Endothelial cell of umbilical vein (primary cell): ENCODE results near the gene OSBPL1A. TPM values are rescaled to one million over a fixed set of nuclear protein-coding genes. Genes with fewer than 3 reads are reported as not detected.

ENCODE experiments used
- BruUV-seq: library from RNA; stranded (reverse); fragments of 400-500 nt; replicated peaks from 2 replicates; lab custom pipeline; 2021; lab: Mats Ljungman, UMichigan
- CTCF ChIA-PET: fragments of 300-600, 350-600 bp; sonication (Branson Sonifier 250); formaldehyde crosslinking; loops from one replicate; lab custom pipeline; 2021; ENCODE audit warnings: antibody characterized with exemption, inconsistent platforms; lab: Charles Lee
- POLR2A ChIA-PET: fragments of 300-600, 350-600 bp; sonication (Branson Sonifier 250); formaldehyde crosslinking; loops from one replicate; lab custom pipeline; 2021; ENCODE audit warnings: antibody characterized with exemption, inconsistent platforms; lab: Charles Lee
- DNase-seq: peaks from one replicate; pipeline ENCODE4 v3.0.0-alpha.2; 2011; ENCODE audit warnings: low read depth, low spot score
- FAIRE-seq: peaks from 2 replicates; lab custom pipeline; 2011; peaks lifted over from hg19 to GRCh38; lab: Jason Lieb, UNC
- H2AFZ ChIP-seq: 2 replicates; pipeline ENCODE4 v1.6.0; 2012; ENCODE audit warnings: low read depth, low read length, control low read depth, inconsistent platforms
- H3K27ac ChIP-seq: 2 replicates; pipeline ENCODE4 v1.5.1; 2011; ENCODE audit warnings: low read depth, mild to moderate bottlenecking, control low read depth, low read length, moderate library complexity; ENCODE audit not compliant: insufficient read depth
- H3K27me3 ChIP-seq, 2 experiments: 2 replicates each; pipeline versions ENCODE4 v1.6.0 to v1.6.1; 2011; ENCODE audit warnings: low read length in 2 of 2, mixed read lengths in 1 of 2; ENCODE audit not compliant: control insufficient read depth in 2 of 2, insufficient read depth in 2 of 2
- H3K36me3 ChIP-seq, 2 experiments: 2 replicates in 1 of 2; 3 replicates in 1 of 2; pipeline ENCODE4 v1.5.1; 2011; ENCODE audit warnings: low read length in 2 of 2, mild to moderate bottlenecking in 1 of 2, moderate library complexity in 1 of 2; ENCODE audit not compliant: control insufficient read depth in 2 of 2, insufficient read depth in 2 of 2; ENCODE audit errors: extremely low read depth in 1 of 2
- H3K4me1 ChIP-seq: 3 replicates; pipeline ENCODE4 v1.5.1; 2011; ENCODE audit warnings: mild to moderate bottlenecking, low read length; ENCODE audit not compliant: control insufficient read depth, insufficient read depth; ENCODE audit errors: extremely low read depth
- H3K4me2 ChIP-seq: 2 replicates; pipeline ENCODE4 v1.6.1; 2011; ENCODE audit warnings: low read length, control low read depth, mixed read lengths; ENCODE audit not compliant: insufficient read depth
- H3K4me3 ChIP-seq, 3 experiments: fragments of 200-600 bp in 1 of 3; sonication (generic), shearing (Covaris generic) in 1 of 3; replicated peaks in 1 of 3; 2 replicates each; pipeline ENCODE4 v1.5.1; 2011 to 2016; ENCODE audit warnings: control low read depth in 3 of 3, low read length in 3 of 3, mild to moderate bottlenecking in 2 of 3, inconsistent platforms in 1 of 3, low read depth in 1 of 3, moderate library complexity in 1 of 3; ENCODE audit not compliant: insufficient read depth in 1 of 3
- H3K79me2 ChIP-seq: 2 replicates; pipeline ENCODE4 v1.6.0; 2012; ENCODE audit warnings: low read length, inconsistent platforms; ENCODE audit not compliant: control insufficient read depth, insufficient read depth
- H3K9ac ChIP-seq: replicated peaks from 2 replicates; pipeline ENCODE3; 2011; ENCODE audit warnings: low read length, control low read depth; ENCODE audit not compliant: insufficient read depth; ENCODE audit errors: extremely low read depth
- H3K9me1 ChIP-seq: replicated peaks from 3 replicates; pipeline ENCODE4 v1.6.0; 2011; ENCODE audit warnings: mild to moderate bottlenecking, low read length; ENCODE audit not compliant: control insufficient read depth, insufficient read depth; ENCODE audit errors: extremely low read depth
- H3K9me3 ChIP-seq: replicated peaks from 2 replicates; pipeline ENCODE4 v1.5.1; 2012; ENCODE audit warnings: low read length, inconsistent platforms; ENCODE audit not compliant: control insufficient read depth, insufficient read depth
- H4K20me1 ChIP-seq: replicated peaks from 2 replicates; pipeline ENCODE3; 2011; ENCODE audit warnings: mild to moderate bottlenecking, low read length; ENCODE audit not compliant: control insufficient read depth, insufficient read depth; ENCODE audit errors: extremely low read depth
- EZH2 ChIP-seq: IDR thresholded peaks from 2 replicates; pipeline ENCODE4 v1.6.1; 2012; ENCODE audit warnings: borderline replicate concordance, low read depth, mild to moderate bottlenecking, moderate library complexity, low read length, inconsistent platforms; ENCODE audit not compliant: severe bottlenecking
- FOS ChIP-seq: IDR thresholded peaks from 2 replicates; pipeline ENCODE4 v1.6.1; 2011; ENCODE audit warnings: mild to moderate bottlenecking, low read length, moderate library complexity, borderline replicate concordance; ENCODE audit not compliant: insufficient read depth
- GATA2 ChIP-seq: IDR thresholded peaks from 2 replicates; pipeline ENCODE4 v1.7.0; 2011; ENCODE audit warnings: low read depth, mild to moderate bottlenecking, moderate library complexity, mixed read lengths, low read length; ENCODE audit not compliant: insufficient read length, insufficient read depth
- JUN ChIP-seq: IDR thresholded peaks from 2 replicates; pipeline ENCODE4 v1.6.1; 2011; ENCODE audit warnings: borderline replicate concordance, low read depth; ENCODE audit not compliant: insufficient read length, insufficient read depth
- MYC ChIP-seq: IDR thresholded peaks from one replicate; pipeline ENCODE4 v1.6.1; 2011; ENCODE audit warnings: mild to moderate bottlenecking, low read depth, low read length
- POLR2A ChIP-seq: IDR thresholded peaks from 2 replicates; pipeline ENCODE4 v1.6.1; 2012; ENCODE audit warnings: low read depth, mild to moderate bottlenecking, control low read depth, low read length
- POLR2AphosphoS5 ChIP-seq: IDR thresholded peaks from 2 replicates; pipeline ENCODE4 v1.6.1; 2012; ENCODE audit warnings: low read depth, mild to moderate bottlenecking, control low read depth, low read length, moderate library complexity; ENCODE audit not compliant: insufficient read depth
- dilution Hi-C: fragments of 300-500 bp; cut with MboI; formaldehyde crosslinking; loops from one replicate; pipeline ENCODE4 v1.15.0; 2019; ENCODE audit warnings: low sequenced_read_pairs; ENCODE audit not compliant: extremely low pct_ligation_motif_present
- intact Hi-C: fragments of 100-400 bp; cut with micrococcal nuclease; formaldehyde crosslinking; loops from one replicate; pipeline ENCODE4 v1.10.0; 2022
- polyA plus RNA-seq, 4 experiments: library from polyadenylated mRNA; depleted of rRNA in 3 of 4; stranded (reverse) in 3 of 4; unstranded in 1 of 4; fragments of >200 nt; gene quantifications; 2 replicates each; pipeline versions ENCODE4 v1.2.1 to v1.2.3, GENCODE V29; 2011 to 2012; ENCODE audit warnings: missing spikeins in 1 of 4
- total RNA-seq: library from RNA; stranded (reverse); gene quantifications from 2 replicates; pipeline ENCODE4 v1.2.3, GENCODE V29; 2021
- TF ChIP-seq, protein P1 (sequence below): IDR thresholded peaks from 2 replicates; pipeline ENCODE4 v1.6.1; 2011; ENCODE audit not compliant: insufficient read depth, insufficient read length
- TF ChIP-seq, protein P2 (sequence below), 2 donors: IDR thresholded peaks; 1 replicate in 1 of 2; 2 replicates in 1 of 2; pipeline ENCODE4 v1.5.1; 2011; ENCODE audit warnings: low read length in 2 of 2, mild to moderate bottlenecking in 2 of 2, moderate library complexity in 2 of 2, control low read depth in 1 of 2, inconsistent platforms in 1 of 2, low read depth in 1 of 2; ENCODE audit not compliant: insufficient read depth in 1 of 2; ENCODE audit errors: extremely low read depth in 1 of 2

The OSBPL1A gene
- total and polyA plus RNA-seq, 2 donors (not counting 3 experiments of a cell fraction or from before 2014, with no cell fraction given) = 6.4 to 16.5 TPM

- ChIA-PET CTCF (no interaction called here), POLR2A (no interaction called here)
- Histone ChIP-seq H3K27ac (no peak overlapping the region), H3K36me3 (no peaks in the 10 kb centered on the region), H3K9me3 (no peaks in the 10 kb centered on the region), H3K4me2 (no peak overlapping the region), H3K4me3 (no peak overlapping the region), H3K4me1 (no peaks in the 10 kb centered on the region), H2AFZ (no peak overlapping the region), H3K27me3 (no peaks in the 10 kb centered on the region), H3K79me2 (no peaks in the 10 kb centered on the region), H3K9me1 (no peaks in the 10 kb centered on the region), H4K20me1 (no peaks in the 10 kb centered on the region), H3K9ac (no peak overlapping the region)
- intact Hi-C loops (no loop called here), dilution Hi-C loops (no loop called here)
- BruUV-seq = no TSS peak
- DNase-seq = no peak
- TF ChIP-seq FOS (no peak), POLR2AphosphoS5 (no peak), GATA2 (no peak), EZH2 (no peak), MYC (no peak), JUN (no peak), POLR2A (no peak)
- TF ChIP-seq, protein P1, sequence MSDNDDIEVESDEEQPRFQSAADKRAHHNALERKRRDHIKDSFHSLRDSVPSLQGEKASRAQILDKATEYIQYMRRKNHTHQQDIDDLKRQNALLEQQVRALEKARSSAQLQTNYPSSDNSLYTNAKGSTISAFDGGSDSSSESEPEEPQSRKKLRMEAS = no peak
- TF ChIP-seq, protein P2, sequence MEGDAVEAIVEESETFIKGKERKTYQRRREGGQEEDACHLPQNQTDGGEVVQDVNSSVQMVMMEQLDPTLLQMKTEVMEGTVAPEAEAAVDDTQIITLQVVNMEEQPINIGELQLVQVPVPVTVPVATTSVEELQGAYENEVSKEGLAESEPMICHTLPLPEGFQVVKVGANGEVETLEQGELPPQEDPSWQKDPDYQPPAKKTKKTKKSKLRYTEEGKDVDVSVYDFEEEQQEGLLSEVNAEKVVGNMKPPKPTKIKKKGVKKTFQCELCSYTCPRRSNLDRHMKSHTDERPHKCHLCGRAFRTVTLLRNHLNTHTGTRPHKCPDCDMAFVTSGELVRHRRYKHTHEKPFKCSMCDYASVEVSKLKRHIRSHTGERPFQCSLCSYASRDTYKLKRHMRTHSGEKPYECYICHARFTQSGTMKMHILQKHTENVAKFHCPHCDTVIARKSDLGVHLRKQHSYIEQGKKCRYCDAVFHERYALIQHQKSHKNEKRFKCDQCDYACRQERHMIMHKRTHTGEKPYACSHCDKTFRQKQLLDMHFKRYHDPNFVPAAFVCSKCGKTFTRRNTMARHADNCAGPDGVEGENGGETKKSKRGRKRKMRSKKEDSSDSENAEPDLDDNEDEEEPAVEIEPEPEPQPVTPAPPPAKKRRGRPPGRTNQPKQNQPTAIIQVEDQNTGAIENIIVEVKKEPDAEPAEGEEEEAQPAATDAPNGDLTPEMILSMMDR (IDR thresholded peaks at IDR 0.05; ENCODE audit: extremely low read depth in 1 of 2, insufficient read depth in 1 of 2, low read depth in 1 of 2, low read length in 2 of 2) = no peak
- no peak for FAIRE-seq
These were observed 271.3 kb downstream of the OSBPL1A start for GRCh38 chr18:24126155-24126961.
